ENCODE results near the gene LUZP1.

- TF ChIP-seq CTCF (IDR thresholded peaks at IDR 0.05) (no peak), ATF6 (CRISPR knock-in tag; IDR thresholded peaks at IDR 0.05) (no peak), ATF3 (CRISPR knock-in tag; conservative IDR thresholded peaks at IDR 0.05) (no peak)
These were observed 11.7 kb downstream of the LUZP1 start for GRCh38 chr1:23156940-23157339.
